Measurements from ENCODE around the gene ECI2.

ECI2 gene

GRCh38 chr6:4112366-4112765, 23.0 kb downstream of the ECI2 start:
- CTCF ChIA-PET, result interaction anchor here (0.7 kb wide), 1 partner anchor 53 kb away, joined by 3 read pairs; no protein-coding TSS in a partner anchor
- peaks cover 13% of the 10 kb centered on the region for H3K4me1 ChIP-seq (ENCODE audit: control insufficient read depth, insufficient read depth, low read length)
- H3K9me3 ChIP-seq (ENCODE audit: control insufficient read depth, insufficient read depth, low read depth, low read length), result no peaks in the 10 kb centered on the region
- POLR2A ChIA-PET, result no interaction called here
- no peak overlapping the region for H3K4me3 ChIP-seq (ENCODE audit: low read depth, low read length)
- no peak for TF ChIP-seq ZNF324 (tag by site-specific recombination; IDR thresholded peaks at IDR 0.05)
- TF ChIP-seq ZNF558 (tag by site-specific recombination; IDR thresholded peaks at IDR 0.05), result peak; percentile 98
- TF ChIP-seq ZNF549 (tag by site-specific recombination; IDR thresholded peaks at IDR 0.05), result no peak
- no peak for TF ChIP-seq ZNF10 (tag by site-specific recombination; IDR thresholded peaks at IDR 0.05)
- no peak for TF ChIP-seq ZBTB26 (tag by site-specific recombination; optimal IDR thresholded peaks at IDR 0.05)
- TF ChIP-seq ZFP37 (tag by site-specific recombination; IDR thresholded peaks at IDR 0.05), result no peak
- TF ChIP-seq ZNF645 (tag by site-specific recombination; IDR thresholded peaks at IDR 0.05), result no peak
- TF ChIP-seq RBAK (tag by site-specific recombination; IDR thresholded peaks at IDR 0.05), result no peak
- TF ChIP-seq BCL11A (tag by site-specific recombination; IDR thresholded peaks at IDR 0.05; ENCODE audit: low read depth), result no peak
- TF ChIP-seq ZNF791 (tag by site-specific recombination; IDR thresholded peaks at IDR 0.05), result no peak
- TF ChIP-seq ZNF654 (tag by site-specific recombination; IDR thresholded peaks at IDR 0.05; ENCODE audit: low read depth), result no peak
- no peak for TF ChIP-seq ZNF292 (tag by site-specific recombination; IDR thresholded peaks at IDR 0.05; ENCODE audit: borderline replicate concordance, low read depth)
- TF ChIP-seq ZBTB21 (tag by site-specific recombination; IDR thresholded peaks at IDR 0.05), result no peak
- TF ChIP-seq ZNF548 (tag by site-specific recombination; IDR thresholded peaks at IDR 0.05), result no peak
- TF ChIP-seq ZNF513 (tag by site-specific recombination; IDR thresholded peaks at IDR 0.05), result no peak
- TF ChIP-seq ZNF692 (tag by site-specific recombination; IDR thresholded peaks at IDR 0.05), result no peak
- TF ChIP-seq ZNF2 (tag by site-specific recombination; IDR thresholded peaks at IDR 0.05), result no peak
- peak; percentile 48 for TF ChIP-seq SETDB1 (IDR thresholded peaks at IDR 0.05; ENCODE audit: insufficient read length, low read length)
- TF ChIP-seq ZFHX2 (tag by site-specific recombination; conservative IDR thresholded peaks at IDR 0.05), result no peak
- no peak for TF ChIP-seq MYNN (tag by site-specific recombination; IDR thresholded peaks at IDR 0.05; ENCODE audit: borderline replicate concordance)
- TF ChIP-seq ZNF670 (tag by site-specific recombination; IDR thresholded peaks at IDR 0.05; ENCODE audit: low read depth), result no peak
- TF ChIP-seq ZNF133 (tag by site-specific recombination; IDR thresholded peaks at IDR 0.05), result 0 out of 2 replicates have a peak, but pooled peaks have one; percentile 23
- no peak for TF ChIP-seq YY1 (tag by site-specific recombination; IDR thresholded peaks at IDR 0.05)
- no peak overlapping the region for H3K27ac ChIP-seq (ENCODE audit: extremely low read depth, low read depth, low read length)
- H3K36me3 ChIP-seq (ENCODE audit: control insufficient read depth in 2 of 2, insufficient read depth in 1 of 2, low read length in 2 of 2), result peaks cover 19 to 22% of the 10 kb centered on the region in 2 experiments
